ELF-1 (cell line): ENCODE data around the gene CD3E.

ENCODE experiments used
- DNase-seq: peaks from one replicate; pipeline ENCODE4 v3.0.0-alpha.2; 2016; ENCODE audit warnings: low read depth, low spot score

Gene CD3E

GRCh38 chr11:118304568-118305248 lies at the start of gene CD3E:
TSS of gene CD3E (plus strand) at chr11:118304730. CDS start at chr11:118304953, 223 bp downstream.
- DNase-seq, result no peak

DNA sequence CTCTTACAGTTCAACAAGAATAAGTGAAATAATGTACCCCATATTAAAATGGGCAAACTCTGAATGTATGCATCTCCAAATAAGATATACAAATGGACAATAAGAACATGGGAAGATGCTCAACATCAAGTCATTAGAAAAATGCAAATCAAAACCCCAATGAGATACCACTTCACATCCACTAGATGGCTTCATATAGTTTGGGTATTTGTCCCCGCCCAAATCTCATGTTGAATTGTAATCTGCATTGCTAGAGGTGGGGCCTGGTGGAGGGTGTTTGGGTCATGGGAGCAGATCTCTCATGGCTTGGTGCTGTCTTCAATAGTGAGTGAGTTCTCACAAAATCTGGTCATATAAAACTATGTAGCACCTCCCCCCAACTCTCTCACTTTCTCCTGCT lies 46.1 kb upstream of the CD3E start:
- DNase-seq, result no peak

DNA sequence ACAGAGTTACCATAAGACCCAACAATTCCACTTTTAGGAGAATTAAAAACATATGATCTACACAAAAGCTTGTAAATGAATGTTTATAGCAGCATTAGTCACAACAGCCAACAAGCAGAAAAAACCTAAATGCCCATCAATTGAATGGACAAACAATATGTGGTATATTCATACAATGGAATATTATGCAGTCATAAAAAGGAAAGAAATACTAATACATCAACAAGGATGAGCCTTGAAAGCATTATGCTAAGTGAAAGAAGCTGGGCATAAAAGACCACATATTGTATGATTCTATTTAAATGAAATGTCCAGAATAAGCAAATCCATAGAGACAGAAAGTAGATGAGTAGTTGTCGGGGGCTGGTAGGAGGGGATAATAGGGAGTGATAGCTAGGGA lies 45.4 kb upstream of the CD3E start:
- no peak for DNase-seq

DNA sequence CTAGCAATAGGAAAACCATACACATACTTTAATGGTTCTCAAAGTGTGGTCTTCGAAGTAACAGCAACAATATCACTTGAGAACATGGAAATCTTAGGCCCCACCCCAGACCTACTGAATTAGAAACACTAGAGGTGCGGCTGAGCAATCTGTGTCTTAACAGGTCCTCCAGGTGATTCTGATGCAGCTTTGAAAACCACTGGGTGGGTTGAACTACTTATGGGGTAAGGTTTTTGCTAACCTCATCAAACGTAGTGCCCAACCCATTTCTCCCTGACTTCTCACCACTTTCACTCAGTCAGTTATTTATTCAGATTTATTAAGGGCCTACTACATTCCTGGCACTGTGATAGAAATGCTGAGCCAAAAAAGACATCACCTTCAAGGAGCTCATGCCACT lies 44.2 kb upstream of the CD3E start:
- DNase-seq, result no peak

DNA sequence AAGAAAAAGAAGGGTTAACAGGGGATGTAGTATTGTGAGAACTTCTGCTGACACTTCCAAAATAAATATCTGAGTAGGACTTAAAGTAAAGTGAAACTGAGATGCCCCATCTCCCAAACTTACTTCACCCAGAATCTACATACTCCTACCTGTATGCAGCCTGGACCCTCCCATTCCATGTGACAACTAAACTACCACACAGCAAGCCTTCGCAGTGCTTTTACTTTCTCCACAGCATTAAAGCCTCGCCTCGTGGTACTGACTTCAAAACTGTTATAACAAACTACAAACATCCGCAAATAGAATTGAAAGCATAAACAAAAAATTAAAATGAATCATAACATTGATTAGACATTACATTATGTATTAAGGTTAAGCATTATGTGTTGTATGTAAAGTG lies 41.4 kb upstream of the CD3E start:
- DNase-seq, result no peak

DNA sequence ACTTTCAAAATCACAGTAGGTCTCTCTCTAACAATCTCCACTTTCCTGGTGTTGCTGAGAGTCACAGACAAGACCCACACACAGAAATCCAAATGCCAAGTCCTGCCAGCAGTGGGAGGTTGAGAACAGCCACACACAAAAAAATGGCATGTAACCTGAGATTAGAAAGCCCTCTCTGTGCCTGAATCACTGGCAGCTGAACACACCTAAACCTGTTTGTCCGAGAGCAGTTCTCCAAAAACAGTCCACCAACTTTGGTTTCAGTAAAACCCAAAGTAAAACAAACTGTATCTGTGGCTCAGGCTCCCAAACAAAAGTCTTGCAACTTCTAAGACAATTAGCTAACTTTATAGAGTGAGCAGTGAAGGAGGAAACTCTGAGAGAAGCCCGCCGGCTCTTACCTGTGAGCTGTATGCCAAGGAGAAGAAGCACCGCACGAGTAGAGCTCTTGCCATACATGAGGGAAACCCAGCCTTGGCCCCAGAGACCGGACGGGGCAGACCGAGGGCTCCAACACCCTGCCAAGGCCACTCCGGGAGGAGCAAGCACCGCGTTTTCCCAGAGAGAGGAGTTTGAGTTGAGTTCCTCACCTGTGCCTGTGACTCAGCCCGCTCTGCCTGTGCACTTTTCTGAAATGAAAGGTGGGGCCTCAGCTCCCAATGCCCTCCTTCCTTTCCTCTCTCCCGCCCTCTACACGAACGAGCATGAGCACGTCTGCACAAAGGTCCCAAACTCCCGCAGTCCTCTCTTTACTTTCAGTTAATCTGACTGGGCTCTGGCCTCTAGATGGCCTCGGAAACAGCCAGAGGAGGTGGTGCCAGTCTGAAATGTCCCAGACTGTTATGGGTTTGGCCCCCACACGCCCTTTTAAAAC lies 40.6 kb upstream of the CD3E start, which contains the start of gene MPZL2:
TSS of gene MPZL2 (minus strand) at position 603 of the 874 bp plus-strand sequence. CDS start at position 459, 144 bp downstream.
- DNase-seq, result peak; percentile 79

- no peak for DNase-seq
These were observed 39.7 kb upstream of the CD3E start for GRCh38 chr11:118264569-118265465.

DNA sequence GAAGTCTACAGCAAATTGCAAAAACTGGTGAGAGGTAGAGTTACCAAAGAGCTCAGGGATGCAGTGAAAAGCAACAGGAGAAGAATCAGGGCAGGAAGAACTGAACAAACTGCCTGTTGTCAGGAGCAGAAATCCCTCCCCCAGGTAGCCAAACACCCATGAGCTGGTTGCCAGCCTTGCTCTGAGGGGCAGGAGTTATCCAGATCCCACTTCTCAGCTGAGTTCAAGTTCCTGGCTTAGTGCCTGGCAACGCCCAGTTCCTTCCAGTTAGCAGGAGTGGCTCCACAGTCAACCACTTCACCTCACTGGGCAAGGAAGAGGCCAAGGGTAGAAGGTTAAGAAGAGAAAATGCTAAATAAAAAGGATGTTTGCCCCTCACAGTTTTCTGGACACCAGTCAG lies 38.6 kb upstream of the CD3E start:
- no peak for DNase-seq

DNA sequence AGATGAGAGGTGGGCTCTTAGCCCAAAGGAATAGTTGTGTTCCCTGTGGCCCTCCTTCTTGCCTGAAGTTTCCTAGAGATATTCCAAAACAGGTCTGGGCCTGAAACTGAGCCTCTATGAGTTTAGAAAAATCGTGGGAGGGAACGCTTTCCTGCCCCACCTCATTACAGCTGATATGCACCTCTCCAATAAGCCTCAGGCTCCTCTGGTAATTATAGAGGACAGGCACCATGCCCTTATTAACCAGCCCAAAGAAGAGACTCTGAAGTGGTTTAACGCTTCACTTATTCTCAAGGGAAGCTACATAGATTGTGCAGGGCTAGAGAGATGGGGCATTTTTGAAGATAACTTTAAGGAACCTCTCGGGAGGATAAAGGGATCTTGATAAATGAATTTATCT lies 37.0 kb upstream of the CD3E start:
- no peak for DNase-seq

GRCh38 chr11:118272001-118272400 lies 32.5 kb upstream of the CD3E start:
- no peak for DNase-seq

- no peak for DNase-seq
These were observed 30.3 kb upstream of the CD3E start for GRCh38 chr11:118274186-118274585.

- no peak for DNase-seq
These were observed 29.4 kb upstream of the CD3E start for GRCh38 chr11:118275176-118275575.

DNA sequence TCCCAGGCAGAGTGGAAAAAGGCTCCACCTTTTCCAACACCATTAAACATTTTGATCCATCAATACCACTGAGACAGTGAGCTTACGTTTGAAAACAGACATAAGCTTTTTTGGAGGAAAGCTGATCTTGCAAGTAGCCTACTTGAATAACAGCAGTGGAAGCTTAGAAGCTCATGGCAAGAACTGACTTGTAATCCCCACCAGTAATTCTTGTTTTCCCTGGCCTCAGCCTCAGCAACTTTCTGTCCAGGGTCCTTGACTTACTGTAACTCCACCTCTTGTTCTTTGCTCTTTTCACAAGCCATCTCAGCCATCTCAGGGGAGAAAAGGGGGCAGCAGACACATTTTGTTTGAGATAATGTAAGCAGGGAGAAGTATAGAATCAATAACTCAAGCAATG lies 28.1 kb upstream of the CD3E start:
- no peak for DNase-seq

GRCh38 chr11:118277312-118277711 lies 27.2 kb upstream of the CD3E start:
- no peak for DNase-seq

DNA sequence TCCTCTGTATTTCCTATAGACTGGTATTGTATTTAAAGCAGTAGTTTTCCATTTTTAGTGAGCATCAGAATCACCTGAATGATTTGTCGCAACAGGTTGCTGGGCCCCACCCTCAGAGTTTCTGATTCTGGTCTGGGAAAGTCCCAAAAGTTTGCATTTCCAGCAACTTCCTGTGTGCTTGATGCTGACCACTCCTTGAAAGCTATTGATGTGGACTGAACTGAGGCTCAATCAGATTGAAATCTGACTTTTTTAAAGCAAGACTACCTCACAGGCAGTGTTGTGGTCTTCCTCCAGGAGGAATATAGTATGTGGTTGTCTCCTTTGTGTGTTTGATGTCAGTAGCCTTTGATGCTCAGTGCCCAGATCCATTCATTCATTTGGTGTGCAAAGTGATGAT lies 23.2 kb upstream of the CD3E start:
- DNase-seq, result no peak

GRCh38 chr11:118282606-118283005 lies 21.9 kb upstream of the CD3E start:
- no peak for DNase-seq

DNA sequence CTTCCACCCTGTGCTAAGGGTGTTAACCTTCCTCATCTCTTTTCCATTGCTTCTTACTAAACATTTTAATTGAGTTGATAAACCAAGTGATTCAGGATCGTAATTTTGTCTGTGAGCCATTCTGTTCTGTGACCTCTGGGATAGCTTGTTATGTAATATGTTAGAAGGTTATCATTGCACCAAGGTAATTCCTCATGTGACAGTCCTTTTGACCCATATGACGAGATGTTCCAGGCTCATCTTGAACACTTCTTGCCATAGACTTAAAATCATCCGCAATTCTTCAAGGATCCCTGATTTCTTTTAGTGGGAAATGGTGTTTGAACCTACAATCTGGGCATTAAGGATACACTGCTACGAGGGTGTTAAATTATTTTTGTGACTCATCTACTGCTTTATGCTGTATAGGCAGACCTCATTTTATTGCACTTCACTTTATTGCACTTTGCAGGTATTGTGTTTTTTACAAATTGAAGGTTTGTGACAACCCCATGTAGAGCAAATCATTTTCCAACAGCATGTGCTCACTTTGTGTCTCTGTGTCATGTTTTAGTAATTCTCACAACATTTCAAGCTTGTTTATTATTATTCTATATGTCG lies 21.4 kb upstream of the CD3E start:
- DNase-seq, result no peak

GRCh38 chr11:118283756-118284350 lies 20.7 kb upstream of the CD3E start:
- DNase-seq, result no peak

GRCh38 chr11:118286545-118286944 lies 18.0 kb upstream of the CD3E start:
- DNase-seq, result no peak

DNA sequence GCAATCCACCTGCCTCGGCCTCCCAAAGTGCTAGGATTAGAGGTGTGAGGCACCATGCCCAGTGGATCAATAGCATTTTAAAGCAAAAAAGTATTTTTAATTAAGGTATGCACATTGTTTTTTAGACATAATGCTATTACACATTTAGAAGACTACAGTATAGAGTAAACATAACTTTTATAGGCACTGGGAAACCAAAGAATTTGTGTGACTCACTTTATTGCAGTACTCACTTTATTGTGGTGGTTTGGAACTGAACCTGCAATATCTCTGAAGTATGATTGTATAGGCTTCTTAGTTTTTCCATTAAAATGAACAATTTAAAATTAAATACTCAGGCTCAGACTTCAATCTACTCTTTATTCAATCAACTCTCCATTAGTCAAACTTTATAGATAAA lies 17.5 kb upstream of the CD3E start:
- DNase-seq, result no peak

- no peak for DNase-seq
These were observed 15.1 kb upstream of the CD3E start for GRCh38 chr11:118289401-118289800.
